HG02884 (cell line): ENCODE measurements around the gene DLX4.

Source experiments
- ATAC-seq: cut with Tn5 transposase; IDR thresholded peaks from one replicate; pipeline ENCODE4 v1.9.1; 2021; ENCODE audit warnings: mild to moderate bottlenecking, moderate library complexity; ENCODE audit not compliant: unreplicated experiment

The DLX4 gene

GRCh38 chr17:49998836-49999511, 30.0 kb downstream of the DLX4 start:
- no peak for ATAC-seq

GRCh38 chr17:50003911-50004310, 34.9 kb downstream of the DLX4 start:
- ATAC-seq = no peak

GRCh38 chr17:50009282-50009681, 40.3 kb downstream of the DLX4 start:
- ATAC-seq = no peak

GRCh38 chr17:50013079-50013478, 44.1 kb downstream of the DLX4 start:
- ATAC-seq = no peak

GRCh38 chr17:50014471-50015088, 45.6 kb downstream of the DLX4 start:
- ATAC-seq = no peak

GRCh38 chr17:50015146-50015545, 46.2 kb downstream of the DLX4 start:
- no peak for ATAC-seq

- ATAC-seq = no peak
Observed at GRCh38 chr17:50018909-50019308, 49.9 kb downstream of the DLX4 start.

GRCh38 chr17:50020841-50021599, 52.0 kb downstream of the DLX4 start:
- ATAC-seq = no peak

- ATAC-seq = no peak
Observed at GRCh38 chr17:50021681-50022370, 52.8 kb downstream of the DLX4 start.

- no peak for ATAC-seq
Observed at GRCh38 chr17:50022463-50023130, 53.6 kb downstream of the DLX4 start.

- ATAC-seq = no peak
Observed at GRCh38 chr17:50023520-50023919, 54.5 kb downstream of the DLX4 start.
